K562 (cell line): Measurements from ENCODE around the gene SYNPR.

Experiments
- CHD2 ChIP-seq: IDR thresholded peaks from 2 replicates; pipeline ENCODE4 v1.6.1; 2011; ENCODE audit warnings: low read depth, low read length
- GTF2A2 ChIP-seq: IDR thresholded peaks from 2 replicates; pipeline ENCODE4 v1.6.1; 2016; ENCODE audit warnings: mild to moderate bottlenecking, missing genetic modification characterization, missing compliant biosample characterization
- HCFC1 ChIP-seq: IDR thresholded peaks from 2 replicates; pipeline ENCODE4 v1.6.1; 2012; ENCODE audit warnings: low read depth, low read length, improper control_type of control experiment
- KDM4B ChIP-seq, 2 experiments: fragments of 450-650 bp in 1 of 2; sonication (generic) in 1 of 2; IDR thresholded peaks; 2 replicates each; pipeline ENCODE4 v1.6.1; 2016 to 2017; ENCODE audit warnings: borderline replicate concordance in 2 of 2, antibody characterized with exemption in 1 of 2, low read depth in 1 of 2, mild to moderate bottlenecking in 1 of 2
- NFRKB ChIP-seq: fragments of 450-650 bp; IDR thresholded peaks from 2 replicates; pipeline ENCODE4 v1.6.1; 2016; ENCODE audit warnings: low read depth
- POLR2A ChIP-seq: fragments of 450-650 bp; conservative IDR thresholded peaks from 2 replicates; pipeline ENCODE4 v1.6.1; 2016
- RUNX1 ChIP-seq: sonication (generic); IDR thresholded peaks from 2 replicates; pipeline ENCODE4 v1.6.1; 2016; ENCODE audit warnings: antibody characterized with exemption, low read depth
- TAF1 ChIP-seq: IDR thresholded peaks from 2 replicates; pipeline ENCODE4 v1.6.1; 2011; ENCODE audit warnings: mild to moderate bottlenecking, low read length, moderate library complexity; ENCODE audit not compliant: insufficient read depth, control insufficient read depth, severe bottlenecking; ENCODE audit errors: extremely low read depth
- TARDBP ChIP-seq: fragments of 450-650 bp; IDR thresholded peaks from 2 replicates; pipeline ENCODE4 v1.6.1; 2016
- TEAD4 ChIP-seq, 2 experiments: sonication (generic) in 1 of 2; formaldehyde crosslinking in 1 of 2; IDR thresholded peaks; 2 replicates each; pipeline versions ENCODE4 v1.6.1 to v1.8.0; 2012 to 2022; ENCODE audit warnings: borderline replicate concordance in 1 of 2, inconsistent platforms in 1 of 2, low read length in 1 of 2, mild to moderate bottlenecking in 1 of 2, missing genetic modification reagents in 1 of 2
- USF1 ChIP-seq: sonication (generic); formaldehyde crosslinking; IDR thresholded peaks from 2 replicates; pipeline ENCODE4 v1.9.0; 2022; ENCODE audit warnings: mild to moderate bottlenecking, missing genetic modification reagents

GRCh38 chr3:63344661-63345060 is 66.6 kb downstream of the SYNPR start:
- TF ChIP-seq POLR2A (no peak), TEAD4 (IDR thresholded peaks at IDR 0.05; ENCODE audit: low read length) (no peak), TEAD4 (CRISPR knock-in tag; IDR thresholded peaks at IDR 0.05; ENCODE audit: borderline replicate concordance) (no peak), HCFC1 (no peak), GTF2A2 (tag) (no peak), TAF1 (no peak), USF1 (no peak), KDM4B (IDR thresholded peaks at IDR 0.05; ENCODE audit: borderline replicate concordance in 2 of 2, low read depth in 1 of 2) (no peak), NFRKB (no peak), CHD2 (no peak), RUNX1 (no peak), TARDBP (no peak)
